GM15510 (cell line): ENCODE measurements around the gene THSD7B.

Experiments used
- POLR2A ChIP-seq: IDR thresholded peaks from 3 replicates; pipeline ENCODE4 v1.6.1; 2011; ENCODE audit warnings: borderline replicate concordance; ENCODE audit not compliant: insufficient read length; ENCODE audit errors: extremely low read depth

THSD7B gene

DNA sequence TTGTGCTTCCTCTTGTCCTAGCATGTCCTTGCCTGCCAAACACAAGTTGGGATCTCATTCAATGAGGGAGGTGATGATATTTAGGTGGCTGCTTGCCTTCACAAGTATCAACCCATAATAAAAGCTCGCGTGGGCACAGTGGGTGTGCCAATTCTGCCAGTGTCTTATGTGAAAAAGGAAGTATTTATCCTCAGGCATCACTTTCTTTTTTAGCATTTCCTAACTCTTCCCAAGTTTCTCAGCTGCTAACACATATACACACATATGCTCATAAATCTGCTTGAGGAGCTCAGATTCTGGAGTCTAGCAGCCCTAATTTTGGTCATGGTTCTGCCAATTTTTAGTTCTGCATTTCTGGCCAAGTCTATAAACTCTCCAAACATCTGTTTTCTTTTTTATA lies 879.4 kb downstream of the THSD7B start:
- TF ChIP-seq POLR2A, result no peak

DNA sequence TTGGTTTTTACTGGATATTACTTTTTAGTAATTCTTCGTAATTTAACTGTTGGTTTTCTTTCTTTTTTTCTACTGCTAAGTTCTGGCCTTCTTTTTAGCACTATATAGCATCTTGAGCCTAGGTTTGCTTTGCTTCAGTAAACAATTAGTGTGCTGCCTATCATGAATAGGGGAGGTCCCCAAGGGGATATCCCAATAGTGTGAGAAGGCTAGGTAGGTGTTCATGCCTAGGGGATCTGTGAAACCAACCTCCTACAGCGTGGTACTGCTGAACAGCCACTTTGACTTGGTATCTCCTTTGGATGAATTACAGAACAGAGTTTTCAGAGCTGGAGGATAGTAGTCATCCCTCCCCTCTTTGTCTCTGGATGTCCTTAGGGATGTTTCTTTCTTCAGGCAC lies 888.7 kb downstream of the THSD7B start:
- TF ChIP-seq POLR2A, result no peak

DNA sequence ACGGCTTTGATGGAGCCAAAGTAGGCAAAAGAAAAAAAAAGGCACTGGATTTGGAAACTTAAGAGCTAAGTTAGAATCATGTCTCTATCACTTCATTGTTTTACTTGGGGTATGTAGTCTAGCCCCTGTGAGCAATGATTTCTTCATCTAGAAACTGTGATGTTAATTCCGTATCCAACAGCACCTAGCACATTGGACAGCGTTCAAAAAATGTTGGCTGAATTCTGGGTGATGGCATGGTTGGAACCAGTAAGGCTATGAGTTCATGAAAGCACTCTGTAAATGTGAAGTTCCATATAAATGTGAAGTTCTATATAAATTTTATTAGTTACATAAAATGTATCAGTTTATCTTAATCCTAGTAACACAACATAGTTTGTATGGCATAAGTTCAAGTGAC lies 890.5 kb downstream of the THSD7B start:
- no peak for TF ChIP-seq POLR2A

DNA sequence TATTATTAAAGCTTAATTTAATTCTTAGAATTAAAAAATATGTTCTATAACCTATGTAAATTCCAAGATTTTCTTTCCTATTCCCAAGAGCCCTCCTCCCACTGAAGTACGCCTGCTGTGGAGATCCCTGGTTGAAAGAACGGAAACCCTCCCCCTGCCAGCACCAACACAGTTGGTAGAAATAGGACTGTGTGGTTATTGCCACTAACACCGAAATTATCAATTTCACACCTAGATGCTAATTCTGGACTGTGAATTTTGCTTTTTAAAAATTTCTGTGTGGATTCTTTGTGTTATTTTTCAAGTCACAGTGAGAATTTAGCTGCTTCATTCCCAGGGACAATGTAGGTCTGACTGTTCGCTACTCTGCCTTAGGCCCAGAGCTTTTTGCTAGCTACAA lies 893.1 kb downstream of the THSD7B start:
- TF ChIP-seq POLR2A, result no peak

DNA sequence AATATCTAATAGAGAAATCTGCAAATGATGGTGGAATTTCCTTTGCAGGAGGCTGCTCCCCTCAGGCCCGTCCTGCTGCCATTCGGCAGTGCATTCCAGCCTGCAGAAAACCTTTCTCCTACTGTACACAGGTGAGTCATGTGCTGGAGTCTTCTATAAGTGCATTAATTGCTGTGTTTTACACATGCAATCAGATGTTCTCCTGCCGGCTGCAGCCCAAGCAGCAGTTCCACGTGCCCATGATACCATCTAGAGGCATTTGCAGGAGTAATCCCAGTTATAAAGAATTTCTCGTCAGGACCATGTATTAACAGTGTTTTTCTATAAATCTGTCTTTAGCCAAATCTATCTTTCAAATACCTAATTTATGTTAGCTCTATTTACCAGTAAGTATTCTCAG lies 894.3 kb downstream of the THSD7B start:
- TF ChIP-seq POLR2A, result no peak

DNA sequence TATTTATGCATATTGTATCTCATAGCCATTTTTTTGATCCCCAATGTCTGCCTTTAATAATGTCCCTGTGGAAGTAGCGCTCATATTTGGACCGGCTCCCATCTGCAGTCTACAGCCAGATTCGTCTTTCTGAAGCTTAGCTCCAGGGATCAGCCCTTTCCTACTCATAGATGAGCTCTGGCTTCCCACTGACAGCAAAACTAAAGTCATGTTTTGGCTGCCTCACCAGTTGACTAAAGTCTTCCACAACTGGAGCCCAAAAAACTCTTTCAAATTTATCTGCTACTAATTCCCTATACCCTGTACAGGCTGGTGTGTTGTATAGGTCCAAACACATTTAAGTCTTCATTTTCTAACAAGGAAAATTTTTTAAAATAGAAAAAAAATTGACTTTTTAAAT lies 904.8 kb downstream of the THSD7B start:
- no peak for TF ChIP-seq POLR2A

DNA sequence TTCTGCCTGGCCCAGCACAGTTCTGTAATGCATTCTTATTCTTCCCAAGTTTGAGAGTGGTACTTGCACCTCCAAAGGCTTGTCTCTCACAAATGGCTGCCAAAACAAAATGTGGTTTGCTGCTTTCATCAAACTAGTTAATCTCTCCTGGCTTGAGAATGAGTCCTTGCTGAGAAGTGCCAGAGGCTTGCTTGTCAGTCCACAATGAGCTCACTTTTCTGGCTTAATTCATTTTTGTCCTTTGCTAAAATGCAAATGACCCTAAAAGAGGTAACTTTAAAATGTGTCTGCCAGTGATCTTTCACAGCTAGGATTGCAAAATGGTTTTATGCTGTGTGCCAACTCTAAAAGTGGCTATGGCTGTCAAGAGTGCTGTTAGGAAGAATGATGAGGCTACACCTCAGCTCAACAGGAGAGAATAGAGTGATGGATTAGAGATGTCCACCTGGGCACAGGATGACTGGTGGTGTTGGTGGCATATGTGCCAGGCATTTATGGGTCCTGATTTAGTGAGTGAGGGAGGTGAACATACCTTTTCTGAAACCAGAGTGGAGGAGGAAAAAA lies 907.7 kb downstream of the THSD7B start:
- TF ChIP-seq POLR2A, result no peak

DNA sequence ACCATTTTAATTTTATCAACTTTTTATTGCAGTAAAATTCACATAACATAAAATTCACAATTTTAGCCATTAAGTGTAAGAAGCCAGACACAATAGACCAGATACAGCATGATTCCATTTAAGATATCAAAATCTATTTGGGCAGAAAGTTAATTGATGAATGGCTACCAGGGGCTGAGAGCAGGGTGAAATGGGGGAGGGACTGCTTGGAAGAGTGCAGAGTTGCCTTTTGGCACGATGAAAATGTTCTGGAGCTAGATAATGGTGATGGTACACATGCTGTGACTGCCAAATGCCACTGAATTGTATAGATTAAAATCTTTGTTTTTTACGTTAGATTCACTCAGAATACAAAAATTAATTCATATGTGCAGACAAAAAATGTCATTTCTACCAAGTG lies 909.6 kb downstream of the THSD7B start:
- TF ChIP-seq POLR2A, result no peak

DNA sequence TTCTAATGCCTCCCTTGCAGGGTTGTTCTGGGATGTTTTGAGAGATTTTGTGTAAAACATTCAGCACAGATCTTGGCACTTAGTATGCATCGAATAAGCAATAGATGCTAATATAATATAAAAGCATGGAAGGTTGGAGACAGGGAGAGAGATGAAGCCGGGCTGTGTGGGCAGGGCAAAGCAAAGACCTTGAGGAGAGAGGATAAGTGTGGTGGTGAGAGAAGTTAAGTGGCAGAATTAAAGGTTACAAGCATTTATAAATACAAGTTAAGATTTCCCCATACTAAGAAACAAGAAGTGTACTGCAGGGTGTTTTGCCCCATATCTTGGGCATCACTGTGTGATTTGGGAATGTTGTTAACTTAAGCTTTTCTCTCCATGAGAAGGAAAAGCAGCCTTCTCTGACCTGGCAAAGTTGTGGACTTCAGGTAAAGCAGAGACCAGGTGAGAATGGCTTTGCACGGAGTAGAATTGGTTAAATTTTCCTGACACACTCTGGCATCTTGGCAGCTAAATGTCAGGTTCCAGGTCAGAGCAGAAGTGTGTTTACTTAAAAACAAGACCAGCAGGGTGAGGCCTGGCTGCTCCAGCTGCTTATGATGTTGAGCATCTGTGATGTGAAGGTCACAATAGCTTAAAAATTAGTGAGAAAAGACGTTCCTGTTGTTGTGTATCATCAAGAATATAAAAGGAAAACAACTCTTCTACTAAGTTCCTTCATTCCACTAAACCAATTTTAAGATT lies 910.4 kb downstream of the THSD7B start:
- TF ChIP-seq POLR2A, result no peak

DNA sequence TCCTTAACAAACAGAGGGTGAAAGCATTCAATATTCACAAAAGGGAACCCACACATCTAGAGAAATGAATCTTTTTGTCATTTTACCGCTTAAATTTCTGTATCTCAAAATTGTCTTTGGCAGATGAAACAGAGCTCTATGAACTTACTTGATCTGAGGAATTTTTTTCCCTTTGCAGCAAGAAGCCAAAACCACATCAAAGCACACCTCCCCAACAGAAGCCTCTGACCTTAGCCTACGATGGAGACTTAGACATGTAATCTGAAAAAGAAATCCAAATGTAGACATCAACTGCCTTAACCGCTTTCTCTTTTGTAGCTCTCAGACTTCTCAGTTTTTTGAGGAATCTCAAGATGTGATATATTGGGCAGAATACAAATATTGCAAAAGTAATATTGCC lies 911.0 kb downstream of the THSD7B start:
- TF ChIP-seq POLR2A, result no peak

DNA sequence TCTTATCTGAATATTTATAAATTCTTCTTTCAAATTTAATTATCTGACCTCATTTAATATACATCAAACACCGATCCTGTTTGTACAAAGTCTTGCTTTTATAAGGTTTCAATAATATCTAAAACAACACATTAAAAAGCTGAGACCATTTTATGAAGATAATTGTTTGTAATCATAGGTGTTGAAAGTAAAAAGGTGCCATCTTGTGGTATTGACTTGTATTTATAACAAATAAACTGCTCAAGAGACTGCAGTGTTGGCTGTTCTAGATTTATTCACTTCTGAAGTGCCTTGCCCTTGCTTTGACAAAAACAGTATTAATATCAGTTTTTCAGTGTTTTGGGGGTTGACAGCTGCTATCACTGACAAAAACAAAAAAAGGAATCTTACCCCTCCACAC lies 912.1 kb downstream of the THSD7B start:
- no peak for TF ChIP-seq POLR2A

DNA sequence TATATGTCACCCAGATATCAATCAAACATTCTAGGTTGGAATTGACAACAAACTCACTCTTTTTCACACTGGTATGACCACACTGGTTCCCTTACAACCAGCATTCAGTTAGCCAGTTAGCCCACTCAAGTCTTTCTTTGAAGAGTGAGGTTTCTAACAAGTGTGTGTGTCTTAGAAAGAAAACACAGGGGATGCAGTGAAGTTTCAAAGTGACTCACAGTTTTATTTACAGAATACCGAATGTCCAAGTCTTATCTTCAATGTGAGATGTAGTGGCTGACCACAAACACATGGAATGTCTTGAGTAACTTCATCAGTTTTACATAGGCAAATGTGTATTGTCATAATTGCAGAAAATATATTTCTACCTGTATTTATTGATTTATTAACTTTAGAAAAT lies 924.2 kb downstream of the THSD7B start:
- no peak for TF ChIP-seq POLR2A

DNA sequence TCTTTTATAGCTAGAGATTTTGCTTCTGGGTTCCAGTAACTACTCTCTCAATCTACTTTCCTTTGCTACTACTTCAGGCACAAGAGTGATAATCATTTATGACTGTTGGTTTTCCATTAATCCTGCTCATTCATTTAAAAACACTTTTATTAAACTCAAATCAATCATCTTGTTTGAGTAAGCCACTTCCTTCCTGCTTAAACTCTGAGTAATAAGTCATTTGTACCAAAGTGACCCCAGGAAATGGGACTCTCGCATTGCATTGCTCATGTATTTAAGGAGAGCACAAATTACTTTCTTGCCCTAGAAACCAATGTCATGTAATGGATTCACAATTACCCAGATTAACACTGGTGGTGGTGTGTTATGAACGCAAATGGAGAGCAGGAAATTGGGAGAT lies 928.2 kb downstream of the THSD7B start:
- no peak for TF ChIP-seq POLR2A

DNA sequence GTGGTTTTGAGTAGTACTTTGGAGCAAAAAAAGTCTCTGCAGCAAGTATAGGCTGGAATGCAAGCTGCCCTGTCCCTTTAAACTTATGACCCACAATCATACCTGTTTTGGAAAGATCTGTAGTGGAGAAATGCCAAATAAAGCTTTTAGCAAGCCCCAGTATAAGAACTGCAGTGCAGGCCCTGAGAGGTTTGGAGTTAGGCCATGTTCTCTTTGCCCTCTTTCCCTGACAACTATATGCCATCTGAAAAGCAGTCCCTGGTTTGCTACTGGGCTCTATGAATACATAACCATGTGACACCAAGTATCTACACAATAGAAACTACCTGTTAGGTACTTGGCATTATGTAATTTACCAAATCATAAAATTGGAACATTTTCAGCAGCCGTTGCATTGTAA lies 931.6 kb downstream of the THSD7B start:
- no peak for TF ChIP-seq POLR2A

DNA sequence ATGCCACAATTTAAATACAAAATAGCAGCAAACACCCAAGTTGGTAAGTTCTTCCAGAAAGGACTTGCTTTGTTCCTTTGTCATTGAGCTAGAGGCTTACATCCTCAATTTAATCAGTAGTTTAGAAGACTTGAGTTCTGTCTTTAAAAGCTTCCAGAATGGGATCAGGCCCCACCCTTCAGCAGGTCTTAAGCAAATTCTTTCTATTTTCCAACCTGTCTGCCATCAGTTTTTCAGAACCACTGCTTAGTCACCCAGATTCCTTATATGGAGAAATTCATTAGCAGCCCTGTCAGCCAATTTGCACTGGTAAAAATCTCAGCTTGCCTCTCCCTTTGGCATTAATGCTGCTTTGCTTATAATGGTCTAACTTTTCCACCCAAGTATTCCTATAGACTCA lies 935.3 kb downstream of the THSD7B start:
- no peak for TF ChIP-seq POLR2A

DNA sequence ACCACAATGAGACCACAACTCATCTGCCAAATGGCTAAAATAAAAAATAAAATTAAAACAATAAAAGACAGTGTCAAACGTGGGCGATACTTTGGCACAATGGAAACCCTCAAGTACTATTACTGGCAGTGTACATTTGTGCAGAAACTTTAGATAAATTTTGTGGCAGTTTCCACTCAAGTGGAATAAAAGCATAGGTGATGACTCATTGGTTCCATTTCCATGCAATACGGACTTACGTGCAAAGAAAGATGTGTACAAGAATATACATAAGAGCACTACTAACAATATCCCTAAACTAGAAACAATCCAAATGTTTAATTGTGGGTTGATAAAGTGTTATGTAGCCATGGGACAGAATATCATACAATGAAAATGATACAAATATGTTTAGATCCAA lies 940.0 kb downstream of the THSD7B start:
- no peak for TF ChIP-seq POLR2A
